Parietal lobe (tissue), 1 donor: ENCODE data around the gene CMTM7. TPM values are rescaled to one million over a fixed set of nuclear protein-coding genes. Genes with fewer than 3 reads are reported as not detected.

ENCODE experiments used
- total RNA-seq: library from RNA; depleted of rRNA; stranded (reverse); fragments of >200 nt; gene quantifications from one replicate; pipeline ENCODE4 v1.2.3, GENCODE V29; 2014

Gene CMTM7
- 0.63 TPM for total RNA-seq

GRCh38 chr3:32391643-32392535 lies at the start of gene CMTM7:
CMTM7 (plus strand) TSS chr3:32391853; CDS start chr3:32391907, 54 bp downstream.

GRCh38 chr3:32502118-32502945 lies 110.7 kb downstream of the CMTM7 start, which contains the start of gene CMTM6:
CMTM6 (minus strand) TSS chr3:32502852; CDS start chr3:32502745, 107 bp downstream.

Other genes with a start within 250 kb of the CMTM7 start
- 0.63 TPM for gene CMTM8, start 153.2 kb upstream of the CMTM7 start, total RNA-seq
- gene CMTM6, start 111.0 kb downstream of the CMTM7 start, total RNA-seq = 20.0 TPM
- 92.3 TPM for gene DYNC1LI1, start 179.0 kb downstream of the CMTM7 start, total RNA-seq